ENCODE results near the gene GOLPH3. TPM values are rescaled to one million over a fixed set of nuclear protein-coding genes. Genes with fewer than 3 reads are reported as not detected.

GOLPH3 gene
- total RNA-seq, 1 donor from 2014 or later, result 83.7 TPM

DNA sequence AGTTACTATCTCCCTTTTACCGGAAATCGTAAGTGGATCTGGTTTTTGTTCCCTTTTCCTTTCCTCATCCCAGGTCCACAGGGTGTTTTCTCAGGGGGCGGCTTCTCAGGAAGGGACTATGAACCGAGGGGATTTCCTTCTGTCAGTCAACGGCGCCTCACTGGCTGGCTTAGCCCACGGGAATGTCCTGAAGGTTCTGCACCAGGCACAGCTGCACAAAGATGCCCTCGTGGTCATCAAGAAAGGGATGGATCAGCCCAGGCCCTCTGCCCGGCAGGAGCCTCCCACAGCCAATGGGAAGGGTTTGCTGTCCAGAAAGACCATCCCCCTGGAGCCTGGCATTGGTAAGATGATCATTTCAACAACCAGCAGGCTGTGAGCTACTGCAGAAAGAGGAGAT, 75.8 kb downstream of the GOLPH3 start:
- Histone ChIP-seq H3K27me3 (ENCODE audit: control insufficient read depth, insufficient read depth, low read length) (no peaks in the 10 kb centered on the region), H3K4me3 (ENCODE audit: low read depth, low read length) (no peak overlapping the region), H3K36me3 (ENCODE audit: control insufficient read depth, insufficient read depth, low read length) (peaks cover 11% of the 10 kb centered on the region)
- no peak for TF ChIP-seq CTCF (IDR thresholded peaks at IDR 0.05; ENCODE audit: insufficient read depth, low read length, severe bottlenecking)
- no peak for FAIRE-seq
- no peak for DNase-seq (ENCODE audit: low read depth)

GRCh38 chr5:32096891-32097595, 77.1 kb downstream of the GOLPH3 start:
- no peak for DNase-seq (ENCODE audit: low read depth)
- no peak for FAIRE-seq
- no peak for TF ChIP-seq CTCF (IDR thresholded peaks at IDR 0.05; ENCODE audit: insufficient read depth, low read length, severe bottlenecking)
- peaks cover 8% of the 10 kb centered on the region for H3K36me3 ChIP-seq (ENCODE audit: control insufficient read depth, insufficient read depth, low read length)
- H3K4me3 ChIP-seq (ENCODE audit: low read depth, low read length), result no peak overlapping the region
- H3K27me3 ChIP-seq (ENCODE audit: control insufficient read depth, insufficient read depth, low read length), result no peaks in the 10 kb centered on the region

- no peak for TF ChIP-seq CTCF (IDR thresholded peaks at IDR 0.05; ENCODE audit: insufficient read depth, low read length, severe bottlenecking)
- no peak for DNase-seq (ENCODE audit: low read depth)
- H3K4me3 ChIP-seq (ENCODE audit: low read depth, low read length), result no peak overlapping the region
- FAIRE-seq, result no peak
- H3K27me3 ChIP-seq (ENCODE audit: control insufficient read depth, insufficient read depth, low read length), result no peaks in the 10 kb centered on the region
- H3K36me3 ChIP-seq (ENCODE audit: control insufficient read depth, insufficient read depth, low read length), result peaks cover 3% of the 10 kb centered on the region
Observed at GRCh38 chr5:32095261-32095671, 78.9 kb downstream of the GOLPH3 start.

DNA sequence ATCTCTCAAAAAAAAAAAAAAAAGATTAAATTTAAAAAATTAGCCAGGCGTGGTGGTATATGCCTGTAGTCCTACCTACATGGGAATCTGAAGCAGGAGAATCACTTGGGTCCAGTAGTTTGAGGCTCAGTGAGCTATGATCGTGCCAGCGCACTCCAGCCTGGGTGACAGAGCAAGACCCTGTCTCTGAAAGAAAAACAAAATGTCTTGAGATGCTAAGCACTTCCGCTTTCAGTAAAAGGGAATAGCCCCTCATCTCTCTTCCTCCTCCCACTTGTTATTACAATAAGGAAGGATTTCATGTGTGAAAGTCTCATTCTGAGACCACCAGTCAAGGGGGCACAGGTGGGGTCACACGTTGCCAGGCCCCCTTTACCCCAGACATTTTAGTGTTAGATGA, 79.4 kb downstream of the GOLPH3 start:
- DNase-seq (ENCODE audit: low read depth) (no peak), FAIRE-seq (no peak)
- H3K27me3 ChIP-seq (ENCODE audit: control insufficient read depth, insufficient read depth, low read length), result no peaks in the 10 kb centered on the region
- TF ChIP-seq CTCF (IDR thresholded peaks at IDR 0.05; ENCODE audit: insufficient read depth, low read length, severe bottlenecking), result no peak
- H3K4me3 ChIP-seq (ENCODE audit: low read depth, low read length), result no peak overlapping the region
- H3K36me3 ChIP-seq (ENCODE audit: control insufficient read depth, insufficient read depth, low read length), result peaks cover 2% of the 10 kb centered on the region

DNA sequence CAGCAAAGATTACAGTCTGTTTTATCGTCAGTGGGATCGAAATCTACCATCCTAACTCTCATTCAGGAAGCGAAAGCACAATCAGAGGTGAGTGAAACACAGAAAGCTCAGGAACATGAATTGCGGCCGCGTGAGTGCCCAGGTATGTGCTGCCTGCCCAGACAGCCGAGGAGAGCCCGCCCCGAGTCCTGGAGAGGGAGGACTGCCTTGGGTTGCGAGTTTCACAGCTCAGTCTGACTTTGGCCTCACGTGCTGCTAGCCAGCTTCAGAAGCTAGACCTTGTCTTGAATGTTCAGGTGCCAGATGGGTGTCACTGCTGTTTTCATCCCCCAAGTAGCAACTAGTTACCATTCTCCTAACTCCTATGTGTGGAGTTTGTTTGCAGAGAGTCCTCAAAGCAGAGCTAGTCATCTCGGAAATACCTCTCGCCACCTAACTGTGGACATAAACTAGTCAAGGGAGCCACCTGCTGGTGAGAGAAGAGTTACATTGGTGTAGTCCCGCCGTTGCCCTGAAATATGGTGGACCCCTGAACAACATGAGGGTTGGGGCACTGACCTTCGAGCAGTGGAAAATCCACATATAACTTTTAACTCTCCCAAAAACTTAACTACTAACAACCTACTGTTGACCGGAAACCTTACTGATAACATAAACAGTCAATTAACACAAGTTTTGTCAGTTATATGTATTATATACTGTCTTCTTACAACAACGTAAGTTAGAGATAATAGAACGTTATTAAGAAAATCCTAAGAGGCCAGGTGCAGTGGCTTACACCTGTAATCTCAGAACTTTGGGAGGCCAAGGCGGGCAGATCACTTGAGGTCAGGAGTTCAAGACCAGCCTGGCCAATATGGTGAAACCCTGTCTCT, 80.9 kb downstream of the GOLPH3 start:
- H3K4me3 ChIP-seq (ENCODE audit: low read depth, low read length), result no peak overlapping the region

More for the DNA sequence above, 80.9 kb downstream of the GOLPH3 start:
- Histone ChIP-seq H3K27me3 (ENCODE audit: control insufficient read depth, insufficient read depth, low read length) (no peaks in the 10 kb centered on the region), H3K36me3 (ENCODE audit: control insufficient read depth, insufficient read depth, low read length) (no peaks in the 10 kb centered on the region)
- FAIRE-seq, result no peak
- DNase-seq (ENCODE audit: low read depth), result peak; percentile 66
- peak; percentile 69 for TF ChIP-seq CTCF (IDR thresholded peaks at IDR 0.05; ENCODE audit: insufficient read depth, low read length, severe bottlenecking)

Data from bronchial epithelial cell (primary cell).